ENCODE results near the gene TMEM184A.

GRCh38 chr7:1586126-1586826 is 30.3 kb upstream of the TMEM184A start:
- TF ChIP-seq NR2F1 (conservative IDR thresholded peaks at IDR 0.05): no peak
- TF ChIP-seq CTCF (IDR thresholded peaks at IDR 0.05 in 2 of 3, conservative IDR thresholded peaks at IDR 0.05 in 1 of 3; ENCODE audit: control insufficient read depth in 2 of 3, extremely low read depth in 1 of 3, insufficient read depth in 1 of 3, low read depth in 3 of 3, low read length in 3 of 3): no peak
- TF ChIP-seq SMC3 (IDR thresholded peaks at IDR 0.05; ENCODE audit: borderline replicate concordance, low read length): no peak
- TF ChIP-seq POLR2A (IDR thresholded peaks at IDR 0.05; ENCODE audit: low read depth, low read length): no peak
- TF ChIP-seq CREB1 (IDR thresholded peaks at IDR 0.05; ENCODE audit: low read depth): no peak

All from GM12878 (cell line).